ENCODE data around the gene VAC14. TPM values are rescaled to one million over a fixed set of nuclear protein-coding genes. Genes with fewer than 3 reads are reported as not detected.

The VAC14 gene
- polyA plus RNA-seq, 1 of the 3 experiments (the other 2 are of a cell fraction) = 33.2 TPM

GRCh38 chr16:70685938-70686375 lies 115.0 kb downstream of the VAC14 start, which contains the start of gene MTSS2 (continued):
- TF ChIP-seq CTCF (IDR thresholded peaks at IDR 0.05) (no peak), JUND (IDR thresholded peaks at IDR 0.05) (no peak), SIN3A (IDR thresholded peaks at IDR 0.05; ENCODE audit: borderline replicate concordance, low read depth, low read length) (peak; percentile 37; the same call in 1 of the 2 replicates), MEF2A (IDR thresholded peaks at IDR 0.05; ENCODE audit: borderline replicate concordance, low read depth) (no peak), ELF1 (IDR thresholded peaks at IDR 0.05) (no peak), TEAD4 (IDR thresholded peaks at IDR 0.05; ENCODE audit: borderline replicate concordance, insufficient read depth) (no peak), RCOR1 (IDR thresholded peaks at IDR 0.05; ENCODE audit: low read length) (no peak), GABPA (IDR thresholded peaks at IDR 0.05; ENCODE audit: low read depth) (no peak), TCF12 (IDR thresholded peaks at IDR 0.05) (peak; percentile 20; the same call in 1 of the 2 replicates)
- TF ChIP-seq, protein P1, sequence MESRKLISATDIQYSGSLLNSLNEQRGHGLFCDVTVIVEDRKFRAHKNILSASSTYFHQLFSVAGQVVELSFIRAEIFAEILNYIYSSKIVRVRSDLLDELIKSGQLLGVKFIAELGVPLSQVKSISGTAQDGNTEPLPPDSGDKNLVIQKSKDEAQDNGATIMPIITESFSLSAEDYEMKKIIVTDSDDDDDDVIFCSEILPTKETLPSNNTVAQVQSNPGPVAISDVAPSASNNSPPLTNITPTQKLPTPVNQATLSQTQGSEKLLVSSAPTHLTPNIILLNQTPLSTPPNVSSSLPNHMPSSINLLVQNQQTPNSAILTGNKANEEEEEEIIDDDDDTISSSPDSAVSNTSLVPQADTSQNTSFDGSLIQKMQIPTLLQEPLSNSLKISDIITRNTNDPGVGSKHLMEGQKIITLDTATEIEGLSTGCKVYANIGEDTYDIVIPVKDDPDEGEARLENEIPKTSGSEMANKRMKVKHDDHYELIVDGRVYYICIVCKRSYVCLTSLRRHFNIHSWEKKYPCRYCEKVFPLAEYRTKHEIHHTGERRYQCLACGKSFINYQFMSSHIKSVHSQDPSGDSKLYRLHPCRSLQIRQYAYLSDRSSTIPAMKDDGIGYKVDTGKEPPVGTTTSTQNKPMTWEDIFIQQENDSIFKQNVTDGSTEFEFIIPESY (IDR thresholded peaks at IDR 0.05; ENCODE audit: borderline replicate concordance, low read depth) = no peak; the same call in 1 of the 2 replicates
- TF ChIP-seq, protein P2, sequence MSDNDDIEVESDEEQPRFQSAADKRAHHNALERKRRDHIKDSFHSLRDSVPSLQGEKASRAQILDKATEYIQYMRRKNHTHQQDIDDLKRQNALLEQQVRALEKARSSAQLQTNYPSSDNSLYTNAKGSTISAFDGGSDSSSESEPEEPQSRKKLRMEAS (IDR thresholded peaks at IDR 0.05; ENCODE audit: low read depth) = peak; percentile 83; the same call in 1 of the 2 replicates
- TF ChIP-seq, protein P3, sequence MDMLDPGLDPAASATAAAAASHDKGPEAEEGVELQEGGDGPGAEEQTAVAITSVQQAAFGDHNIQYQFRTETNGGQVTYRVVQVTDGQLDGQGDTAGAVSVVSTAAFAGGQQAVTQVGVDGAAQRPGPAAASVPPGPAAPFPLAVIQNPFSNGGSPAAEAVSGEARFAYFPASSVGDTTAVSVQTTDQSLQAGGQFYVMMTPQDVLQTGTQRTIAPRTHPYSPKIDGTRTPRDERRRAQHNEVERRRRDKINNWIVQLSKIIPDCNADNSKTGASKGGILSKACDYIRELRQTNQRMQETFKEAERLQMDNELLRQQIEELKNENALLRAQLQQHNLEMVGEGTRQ (IDR thresholded peaks at IDR 0.05; ENCODE audit: borderline replicate concordance, low read depth, low read length) = peak; percentile 61

GRCh38 chr16:70685061-70685937 lies 115.7 kb downstream of the VAC14 start:
- peak overlapping the region; percentile 76 to 97 for H3K4me3 ChIP-seq (ENCODE audit: low read depth in 2 of 2, low read length in 1 of 2)
- no peaks in the 10 kb centered on the region for H3K9me2 ChIP-seq
- WGBS (ENCODE audit: low lambda C conversion rate) = 10% methylated on average over 12 of the region's 90 CpGs
- peaks cover 19 to 81% of the 10 kb centered on the region in 2 experiments for H3K4me1 ChIP-seq (ENCODE audit: control insufficient read depth in 1 of 2, insufficient read depth in 2 of 2, low read depth in 1 of 2, low read length in 1 of 2)
- no peaks in the 10 kb centered on the region for H3F3A ChIP-seq (replicated peaks; ENCODE audit: insufficient read depth)
- peak overlapping the region; percentile 49 to 81; a peak in 3 of 4 replicates for H3K27ac ChIP-seq (ENCODE audit: low read depth in 2 of 2, low read length in 1 of 2)
- H3K79me2 ChIP-seq (ENCODE audit: insufficient read depth) = peaks cover 53% of the 10 kb centered on the region
- ChIA-PET CTCF (interaction anchor here (1.2 to 14.3 kb wide), 4 partner anchors 9 to 83 kb away, joined by 4 to 181 read pairs (median 4); no protein-coding TSS in a partner anchor), POLR2A (interaction anchor here (0.7 kb wide), 1 partner anchor 27 kb away, joined by 3 read pairs; no protein-coding TSS in a partner anchor)
- DNase-seq = peak; percentile 78
- TF ChIP-seq, protein P2 (IDR thresholded peaks at IDR 0.05; ENCODE audit: low read depth) = 0 out of 2 replicates have a peak, but pooled peaks have one; percentile 10
- no peak for TF ChIP-seq ELF1 (IDR thresholded peaks at IDR 0.05)
- H2AFZ ChIP-seq (ENCODE audit: low read depth) = no peak overlapping the region
- H3K9ac ChIP-seq = peak overlapping the region; percentile 89
- H3K27me3 ChIP-seq (ENCODE audit: insufficient read depth) = no peaks in the 10 kb centered on the region
- H3K9me3 ChIP-seq = no peaks in the 10 kb centered on the region
- peaks cover 45% of the 10 kb centered on the region for H4K20me1 ChIP-seq (ENCODE audit: insufficient read depth)
- H3K36me3 ChIP-seq (replicated peaks in 1 of 2; ENCODE audit: control insufficient read depth in 1 of 2, insufficient read depth in 2 of 2, low read length in 1 of 2) = peaks cover 5 to 12% of the 10 kb centered on the region in 2 experiments
- H3K4me2 ChIP-seq = peak overlapping the region; percentile 84

All from SK-N-SH (cell line).